Hippocampal formation (tissue), 2 donors: ENCODE data around the gene AP3B1.
A peak's percentile ranks its signal among the peaks of the same experiment; 100 is the strongest.
"Not testable (repeated sequence)": the region's sequence is repeated elsewhere in the genome, so short reads cannot be mapped to it uniquely, and the experiment has no call there.

ENCODE experiments used
- DNase-seq, 2 donors: peaks; one replicate each; lab custom pipeline; 2025; lab: John Stamatoyannopoulos, UW

AP3B1 gene

GRCh38 chr5:78065663-78066062 lies 228.8 kb downstream of the AP3B1 start:
- DNase-seq = no peak

GRCh38 chr5:78064941-78065472 lies 229.5 kb downstream of the AP3B1 start:
- DNase-seq = no peak

- no peak for DNase-seq
Measured at GRCh38 chr5:78063495-78063894, 231.0 kb downstream of the AP3B1 start.

GRCh38 chr5:78062645-78063044 lies 231.9 kb downstream of the AP3B1 start:
- DNase-seq = no peak

GRCh38 chr5:78060421-78060820 lies 234.1 kb downstream of the AP3B1 start:
- no peak for DNase-seq

- no peak for DNase-seq
Measured at GRCh38 chr5:78058625-78059024, 235.9 kb downstream of the AP3B1 start.

- no peak for DNase-seq
Measured at GRCh38 chr5:78056901-78057514, 237.5 kb downstream of the AP3B1 start.

- no peak for DNase-seq
Measured at GRCh38 chr5:78056053-78056452, 238.4 kb downstream of the AP3B1 start.

GRCh38 chr5:78050888-78051287 lies 243.6 kb downstream of the AP3B1 start:
- DNase-seq = no peak

GRCh38 chr5:78046823-78047222 lies 247.7 kb downstream of the AP3B1 start:
- not testable (repeated sequence) for DNase-seq

GRCh38 chr5:78046006-78046405 lies 248.5 kb downstream of the AP3B1 start:
- no peak for DNase-seq

GRCh38 chr5:78041805-78042204 lies 252.7 kb downstream of the AP3B1 start:
- no peak for DNase-seq

- no peak for DNase-seq
Measured at GRCh38 chr5:78025540-78025939, 269.0 kb downstream of the AP3B1 start.

- DNase-seq = no peak
Measured at GRCh38 chr5:78019744-78020143, 274.8 kb downstream of the AP3B1 start.

- DNase-seq = no peak
Measured at GRCh38 chr5:78016863-78017529, 277.5 kb downstream of the AP3B1 start.

- DNase-seq = no peak
Measured at GRCh38 chr5:78009937-78010527, 284.5 kb downstream of the AP3B1 start.

- DNase-seq = peak; percentile 48 to 84
Measured at GRCh38 chr5:78008356-78008967, 286.0 kb downstream of the AP3B1 start.

- no peak for DNase-seq
Measured at GRCh38 chr5:78007233-78007632, 287.3 kb downstream of the AP3B1 start.

GRCh38 chr5:78006449-78006848 lies 288.0 kb downstream of the AP3B1 start:
- no peak for DNase-seq

- peak in 1 of 2 donors; percentile 59 for DNase-seq
Measured at GRCh38 chr5:78005021-78005785, 289.3 kb downstream of the AP3B1 start.

GRCh38 chr5:78004559-78004958 lies 289.9 kb downstream of the AP3B1 start:
- no peak for DNase-seq

- DNase-seq = no peak
Measured at GRCh38 chr5:78003919-78004318, 290.6 kb downstream of the AP3B1 start.
